Activated naive CD8-positive, alpha-beta T cell (primary cell): ENCODE data around the gene SIDT1.
A peak's percentile ranks its signal among the peaks of the same experiment; 100 is the strongest.

Experiments used
- H3K27ac Mint-ChIP-seq: one replicate; pipeline ENCODE4 v1.8.0; 2021; ENCODE audit warnings: mixed read lengths
- H3K27me3 Mint-ChIP-seq: one replicate; pipeline ENCODE4 v1.8.0; 2021; ENCODE audit warnings: mixed read lengths
- H3K36me3 Mint-ChIP-seq: one replicate; pipeline ENCODE4 v1.8.0; 2021; ENCODE audit warnings: mixed read lengths
- H3K4me1 Mint-ChIP-seq: one replicate; pipeline ENCODE4 v1.8.0; 2021; ENCODE audit warnings: low read depth, mixed read lengths
- H3K4me3 Mint-ChIP-seq: one replicate; pipeline ENCODE4 v1.8.0; 2021; ENCODE audit warnings: mild to moderate bottlenecking, mixed read lengths
- H3K9me3 Mint-ChIP-seq: one replicate; pipeline ENCODE4 v1.8.0; 2021; ENCODE audit warnings: low read depth, mixed read lengths

SIDT1 gene

GRCh38 chr3:113557374-113557773 lies 25.0 kb downstream of the SIDT1 start:
- Mint-ChIP-seq H3K9me3 (no peaks in the 10 kb centered on the region), H3K4me1 (peaks cover 46% of the 10 kb centered on the region), H3K4me3 (no peak overlapping the region), H3K27me3 (no peaks in the 10 kb centered on the region), H3K36me3 (peaks cover 6% of the 10 kb centered on the region), H3K27ac (no peak overlapping the region)

GRCh38 chr3:113559009-113559408 lies 26.7 kb downstream of the SIDT1 start:
- no peak overlapping the region for H3K27ac Mint-ChIP-seq
- H3K36me3 Mint-ChIP-seq = peaks cover 6% of the 10 kb centered on the region
- no peaks in the 10 kb centered on the region for H3K9me3 Mint-ChIP-seq
- H3K4me1 Mint-ChIP-seq = peaks cover 54% of the 10 kb centered on the region
- no peaks in the 10 kb centered on the region for H3K27me3 Mint-ChIP-seq
- no peak overlapping the region for H3K4me3 Mint-ChIP-seq

- no peak overlapping the region for H3K27ac Mint-ChIP-seq
- peaks cover 58% of the 10 kb centered on the region for H3K4me1 Mint-ChIP-seq
- H3K27me3 Mint-ChIP-seq = no peaks in the 10 kb centered on the region
- H3K9me3 Mint-ChIP-seq = no peaks in the 10 kb centered on the region
- no peak overlapping the region for H3K4me3 Mint-ChIP-seq
- peaks cover 6% of the 10 kb centered on the region for H3K36me3 Mint-ChIP-seq
Observed at GRCh38 chr3:113560271-113560670, 27.9 kb downstream of the SIDT1 start.

GRCh38 chr3:113560831-113561623 lies 28.7 kb downstream of the SIDT1 start:
- H3K36me3 Mint-ChIP-seq = peaks cover 6% of the 10 kb centered on the region
- no peaks in the 10 kb centered on the region for H3K27me3 Mint-ChIP-seq
- H3K4me3 Mint-ChIP-seq = no peak overlapping the region
- peak overlapping the region; percentile 3 for H3K27ac Mint-ChIP-seq
- H3K4me1 Mint-ChIP-seq = peaks cover 56% of the 10 kb centered on the region
- H3K9me3 Mint-ChIP-seq = no peaks in the 10 kb centered on the region

GRCh38 chr3:113565555-113565954 lies 33.2 kb downstream of the SIDT1 start:
- Mint-ChIP-seq H3K27me3 (no peaks in the 10 kb centered on the region), H3K4me1 (peaks cover 29% of the 10 kb centered on the region), H3K9me3 (no peaks in the 10 kb centered on the region), H3K4me3 (no peak overlapping the region), H3K27ac (no peak overlapping the region), H3K36me3 (peaks cover 3% of the 10 kb centered on the region)

- Mint-ChIP-seq H3K27me3 (no peaks in the 10 kb centered on the region), H3K4me3 (no peak overlapping the region), H3K27ac (no peak overlapping the region), H3K36me3 (peaks cover 3% of the 10 kb centered on the region), H3K9me3 (no peaks in the 10 kb centered on the region), H3K4me1 (no peaks in the 10 kb centered on the region)
Observed at GRCh38 chr3:113570158-113570557, 37.8 kb downstream of the SIDT1 start.

- Mint-ChIP-seq H3K9me3 (no peaks in the 10 kb centered on the region), H3K4me1 (no peaks in the 10 kb centered on the region), H3K27me3 (no peaks in the 10 kb centered on the region), H3K27ac (no peak overlapping the region), H3K4me3 (no peak overlapping the region), H3K36me3 (peaks cover 3% of the 10 kb centered on the region)
Observed at GRCh38 chr3:113571360-113571759, 39.0 kb downstream of the SIDT1 start.

- H3K36me3 Mint-ChIP-seq = peaks cover 3% of the 10 kb centered on the region
- peaks cover 4% of the 10 kb centered on the region for H3K4me1 Mint-ChIP-seq
- H3K27ac Mint-ChIP-seq = no peak overlapping the region
- no peaks in the 10 kb centered on the region for H3K9me3 Mint-ChIP-seq
- H3K27me3 Mint-ChIP-seq = no peaks in the 10 kb centered on the region
- H3K4me3 Mint-ChIP-seq = no peak overlapping the region
Observed at GRCh38 chr3:113573728-113574127, 41.4 kb downstream of the SIDT1 start.

- Mint-ChIP-seq H3K27me3 (no peaks in the 10 kb centered on the region), H3K4me3 (no peak overlapping the region), H3K36me3 (peaks cover 3% of the 10 kb centered on the region), H3K9me3 (no peaks in the 10 kb centered on the region), H3K4me1 (peaks cover 4% of the 10 kb centered on the region), H3K27ac (no peak overlapping the region)
Observed at GRCh38 chr3:113574213-113574612, 41.9 kb downstream of the SIDT1 start.

- Mint-ChIP-seq H3K4me3 (no peak overlapping the region), H3K27me3 (no peaks in the 10 kb centered on the region), H3K36me3 (peaks cover 2% of the 10 kb centered on the region), H3K27ac (no peak overlapping the region), H3K9me3 (no peaks in the 10 kb centered on the region), H3K4me1 (peaks cover 4% of the 10 kb centered on the region)
Observed at GRCh38 chr3:113575206-113575605, 42.9 kb downstream of the SIDT1 start.

- no peak overlapping the region for H3K27ac Mint-ChIP-seq
- H3K9me3 Mint-ChIP-seq = no peaks in the 10 kb centered on the region
- H3K4me1 Mint-ChIP-seq = peaks cover 6% of the 10 kb centered on the region
- no peaks in the 10 kb centered on the region for H3K27me3 Mint-ChIP-seq
- peaks cover 11% of the 10 kb centered on the region for H3K36me3 Mint-ChIP-seq
- no peak overlapping the region for H3K4me3 Mint-ChIP-seq
Observed at GRCh38 chr3:113585228-113585627, 52.9 kb downstream of the SIDT1 start.

GRCh38 chr3:113585720-113586119 lies 53.4 kb downstream of the SIDT1 start:
- Mint-ChIP-seq H3K36me3 (peaks cover 11% of the 10 kb centered on the region), H3K4me1 (peaks cover 7% of the 10 kb centered on the region), H3K27me3 (no peaks in the 10 kb centered on the region), H3K27ac (no peak overlapping the region), H3K9me3 (no peaks in the 10 kb centered on the region), H3K4me3 (no peak overlapping the region)

GRCh38 chr3:113588806-113589205 lies 56.5 kb downstream of the SIDT1 start:
- no peak overlapping the region for H3K4me3 Mint-ChIP-seq
- no peak overlapping the region for H3K27ac Mint-ChIP-seq
- H3K4me1 Mint-ChIP-seq = peaks cover 12% of the 10 kb centered on the region
- peaks cover 21% of the 10 kb centered on the region for H3K36me3 Mint-ChIP-seq
- H3K9me3 Mint-ChIP-seq = no peaks in the 10 kb centered on the region
- no peaks in the 10 kb centered on the region for H3K27me3 Mint-ChIP-seq

- Mint-ChIP-seq H3K27me3 (no peaks in the 10 kb centered on the region), H3K4me1 (peaks cover 12% of the 10 kb centered on the region), H3K9me3 (no peaks in the 10 kb centered on the region), H3K27ac (no peak overlapping the region), H3K4me3 (no peak overlapping the region), H3K36me3 (peaks cover 21% of the 10 kb centered on the region)
Observed at GRCh38 chr3:113589971-113590370, 57.6 kb downstream of the SIDT1 start.

GRCh38 chr3:113590983-113591382 lies 58.6 kb downstream of the SIDT1 start:
- Mint-ChIP-seq H3K27ac (no peak overlapping the region), H3K4me1 (peaks cover 12% of the 10 kb centered on the region), H3K4me3 (no peak overlapping the region), H3K9me3 (no peaks in the 10 kb centered on the region), H3K36me3 (peaks cover 18% of the 10 kb centered on the region), H3K27me3 (no peaks in the 10 kb centered on the region)

GRCh38 chr3:113594066-113594465 lies 61.7 kb downstream of the SIDT1 start:
- peaks cover 18% of the 10 kb centered on the region for H3K36me3 Mint-ChIP-seq

More at GRCh38 chr3:113594066-113594465, 61.7 kb downstream of the SIDT1 start:
- H3K4me1 Mint-ChIP-seq = peaks cover 12% of the 10 kb centered on the region
- H3K4me3 Mint-ChIP-seq = no peak overlapping the region
- no peaks in the 10 kb centered on the region for H3K27me3 Mint-ChIP-seq
- no peak overlapping the region for H3K27ac Mint-ChIP-seq
- no peaks in the 10 kb centered on the region for H3K9me3 Mint-ChIP-seq
